ENCODE measurements around the gene PRKAG2. TPM values are rescaled to one million over a fixed set of nuclear protein-coding genes. Genes with fewer than 3 reads are reported as not detected.

The PRKAG2 gene
- total and polyA plus RNA-seq, 2 of the 13 experiments (the other 11 are each of a cell fraction or from before 2014, with no cell fraction given): 0.90 to 1.3 TPM

- TF ChIP-seq, protein P1, sequence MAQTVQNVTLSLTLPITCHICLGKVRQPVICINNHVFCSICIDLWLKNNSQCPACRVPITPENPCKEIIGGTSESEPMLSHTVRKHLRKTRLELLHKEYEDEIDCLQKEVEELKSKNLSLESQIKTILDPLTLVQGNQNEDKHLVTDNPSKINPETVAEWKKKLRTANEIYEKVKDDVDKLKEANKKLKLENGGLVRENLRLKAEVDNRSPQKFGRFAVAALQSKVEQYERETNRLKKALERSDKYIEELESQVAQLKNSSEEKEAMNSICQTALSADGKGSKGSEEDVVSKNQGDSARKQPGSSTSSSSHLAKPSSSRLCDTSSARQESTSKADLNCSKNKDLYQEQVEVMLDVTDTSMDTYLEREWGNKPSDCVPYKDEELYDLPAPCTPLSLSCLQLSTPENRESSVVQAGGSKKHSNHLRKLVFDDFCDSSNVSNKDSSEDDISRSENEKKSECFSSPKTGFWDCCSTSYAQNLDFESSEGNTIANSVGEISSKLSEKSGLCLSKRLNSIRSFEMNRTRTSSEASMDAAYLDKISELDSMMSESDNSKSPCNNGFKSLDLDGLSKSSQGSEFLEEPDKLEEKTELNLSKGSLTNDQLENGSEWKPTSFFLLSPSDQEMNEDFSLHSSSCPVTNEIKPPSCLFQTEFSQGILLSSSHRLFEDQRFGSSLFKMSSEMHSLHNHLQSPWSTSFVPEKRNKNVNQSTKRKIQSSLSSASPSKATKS (CRISPR knock-in tag; IDR thresholded peaks at IDR 0.05): no peak
- TF ChIP-seq ZNF770 (CRISPR knock-in tag; IDR thresholded peaks at IDR 0.05) (no peak), BRCA1 (CRISPR knock-in tag; IDR thresholded peaks at IDR 0.05) (no peak), SP5 (CRISPR knock-in tag; IDR thresholded peaks at IDR 0.05; ENCODE audit: borderline replicate concordance, low read depth) (no peak), TEF (CRISPR knock-in tag; IDR thresholded peaks at IDR 0.05) (no peak)
Observed at GRCh38 chr7:151784853-151785680, 91.8 kb downstream of the PRKAG2 start (continued).
